Inflammatory macrophage (primary cell): ENCODE data around the gene DDX50.
"Not testable (repeated sequence)": the region's sequence is repeated elsewhere in the genome, so short reads cannot be mapped to it uniquely, and the experiment has no call there.

Experiments
- DNase-seq, 2 donors: peaks; one replicate each; pipeline ENCODE4 v3.0.0-alpha.2; 2020 to 2022
- total RNA-seq, 18 experiments: gene quantifications; one replicate each; lab custom pipeline; 2026; ENCODE audit warnings: mixed read lengths in 6 of 18, inconsistent platforms in 2 of 18; lab: John Stamatoyannopoulos, UW

DDX50 gene
- total RNA-seq, result 18.1 to 36.8 (median 27.6) reads per million in 18 experiments

GRCh38 chr10:68901105-68901927 lies at the start of gene DDX50:
Gene DDX50, plus strand, starts transcription at chr10:68901315. Its CDS starts 70 bp downstream, at chr10:68901385.
- DNase-seq, result peak; percentile 100

- DNase-seq, result no peak
Measured at GRCh38 chr10:68856352-68856751, 44.8 kb upstream of the DDX50 start.

GRCh38 chr10:68857005-68857404 lies 44.1 kb upstream of the DDX50 start:
- DNase-seq, result no peak

- no peak for DNase-seq
Measured at GRCh38 chr10:68861253-68861652, 39.9 kb upstream of the DDX50 start.

GRCh38 chr10:68864611-68865010 lies 36.5 kb upstream of the DDX50 start:
- DNase-seq, result no peak

- not testable (repeated sequence) for DNase-seq
Measured at GRCh38 chr10:68868173-68868572, 32.9 kb upstream of the DDX50 start.

- DNase-seq, result no peak
Measured at GRCh38 chr10:68869623-68870022, 31.5 kb upstream of the DDX50 start.

GRCh38 chr10:68870061-68870460 lies 31.1 kb upstream of the DDX50 start:
- DNase-seq, result no peak

GRCh38 chr10:68870545-68871104 lies 30.5 kb upstream of the DDX50 start:
- no peak for DNase-seq

- DNase-seq, result no peak
Measured at GRCh38 chr10:68871105-68871711, 29.9 kb upstream of the DDX50 start.

GRCh38 chr10:68871731-68872342 lies 29.3 kb upstream of the DDX50 start:
- no peak for DNase-seq

GRCh38 chr10:68876246-68877138 lies 24.6 kb upstream of the DDX50 start:
- no peak for DNase-seq

- DNase-seq, result no peak
Measured at GRCh38 chr10:68877482-68878110, 23.5 kb upstream of the DDX50 start.

- DNase-seq, result no peak
Measured at GRCh38 chr10:68878496-68878895, 22.6 kb upstream of the DDX50 start.

- DNase-seq, result no peak
Measured at GRCh38 chr10:68879628-68880027, 21.5 kb upstream of the DDX50 start.

- no peak for DNase-seq
Measured at GRCh38 chr10:68880181-68880580, 20.9 kb upstream of the DDX50 start.

- no peak for DNase-seq
Measured at GRCh38 chr10:68895041-68895440, 6.1 kb upstream of the DDX50 start.

- DNase-seq, result peak; percentile 58 to 63
Measured at GRCh38 chr10:68897336-68897741, 3.8 kb upstream of the DDX50 start.

- DNase-seq, result no peak
Measured at GRCh38 chr10:68899186-68899745, 1.8 kb upstream of the DDX50 start.

GRCh38 chr10:68900427-68901104 lies 549 bp upstream of the DDX50 start:
- peak in 1 of 2 donors; percentile 83 for DNase-seq

GRCh38 chr10:68902382-68902781 lies 1.3 kb downstream of the DDX50 start:
- DNase-seq, result no peak
